Epithelial cell of esophagus (primary cell): ENCODE data around the gene EPSTI1.

ENCODE experiments used
- DNase-seq: peaks from one replicate; pipeline ENCODE4 v3.0.0; 2010; ENCODE audit warnings: low read depth
- H3K4me3 ChIP-seq: 2 replicates; pipeline ENCODE4 v1.5.1; 2011; ENCODE audit warnings: mild to moderate bottlenecking, low read length, control low read depth
- CTCF ChIP-seq: IDR thresholded peaks from 2 replicates; pipeline ENCODE4 v1.5.1; 2011; ENCODE audit warnings: low read depth, mild to moderate bottlenecking, low read length, control low read depth, inconsistent platforms; ENCODE audit not compliant: insufficient read depth; ENCODE audit errors: missing control alignments

The EPSTI1 gene

GRCh38 chr13:42964761-42965161, 27.3 kb downstream of the EPSTI1 start:
- TF ChIP-seq CTCF: no peak
- no peak overlapping the region for H3K4me3 ChIP-seq
- no peak for DNase-seq

DNA sequence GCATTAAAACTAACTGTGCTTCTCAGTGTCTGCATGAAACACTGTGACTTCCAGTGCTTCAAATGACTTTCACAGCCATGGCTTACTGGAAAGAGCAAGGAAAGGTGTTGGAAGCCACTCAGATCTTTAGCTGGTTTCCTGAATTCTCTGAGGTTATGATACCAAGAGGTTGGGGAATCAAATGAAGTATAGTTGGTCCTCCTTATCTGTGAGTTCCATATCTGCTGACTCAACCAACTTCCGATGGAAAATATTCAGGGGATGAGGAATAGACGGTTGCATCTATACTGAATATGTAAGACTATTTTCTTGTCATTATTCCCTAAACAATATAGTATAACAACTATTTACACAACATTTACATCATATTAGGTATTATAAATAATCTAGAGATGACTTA, 32.4 kb downstream of the EPSTI1 start:
- TF ChIP-seq CTCF: no peak
- no peak overlapping the region for H3K4me3 ChIP-seq
- DNase-seq: no peak

GRCh38 chr13:42957881-42958280, 34.2 kb downstream of the EPSTI1 start:
- H3K4me3 ChIP-seq: no peak overlapping the region
- TF ChIP-seq CTCF: no peak
- no peak for DNase-seq

GRCh38 chr13:42950181-42950580, 41.9 kb downstream of the EPSTI1 start:
- no peak for DNase-seq
- TF ChIP-seq CTCF: no peak
- H3K4me3 ChIP-seq: no peak overlapping the region

DNA sequence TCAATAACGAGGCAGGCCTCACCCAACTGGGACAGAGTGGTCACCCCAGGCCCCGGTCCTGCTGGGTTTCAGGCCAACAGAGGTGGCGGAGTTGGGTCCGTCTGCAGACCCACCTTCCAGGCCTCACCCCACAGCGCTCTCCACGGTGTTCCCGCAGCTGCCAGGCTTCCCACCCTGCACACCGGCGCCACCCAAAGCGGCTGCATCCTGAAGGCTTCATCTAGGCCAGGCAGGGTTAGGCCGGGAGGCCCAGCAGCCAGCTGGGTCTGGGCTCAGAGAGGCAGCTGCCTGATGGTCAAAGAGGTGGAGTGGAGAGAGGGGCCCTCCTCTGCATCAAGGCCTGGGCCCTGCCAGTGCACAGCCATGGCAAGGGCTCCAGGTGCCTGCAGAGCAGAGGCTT, 44.1 kb downstream of the EPSTI1 start:
- no peak for TF ChIP-seq CTCF
- DNase-seq: no peak
- H3K4me3 ChIP-seq: no peak overlapping the region

DNA sequence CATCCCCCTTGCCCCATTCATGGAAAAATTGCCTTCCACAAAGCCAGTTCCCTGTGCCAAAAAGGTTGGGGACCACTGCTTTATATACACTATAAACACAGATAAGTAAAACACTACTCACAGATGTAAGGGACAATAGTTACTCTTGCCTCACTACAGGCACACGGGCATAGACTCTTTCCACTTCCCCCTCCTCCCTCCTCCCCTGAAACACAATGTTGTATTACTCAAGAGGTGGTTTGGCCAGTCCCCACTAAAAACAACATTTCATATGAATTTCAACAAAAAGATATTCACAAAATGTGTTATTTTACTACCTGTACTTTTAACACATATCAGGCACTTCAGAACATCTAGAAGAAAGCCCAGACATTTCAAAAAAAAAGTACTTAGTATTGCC, 45.1 kb downstream of the EPSTI1 start:
- TF ChIP-seq CTCF: no peak
- H3K4me3 ChIP-seq: no peak overlapping the region
- no peak for DNase-seq

DNA sequence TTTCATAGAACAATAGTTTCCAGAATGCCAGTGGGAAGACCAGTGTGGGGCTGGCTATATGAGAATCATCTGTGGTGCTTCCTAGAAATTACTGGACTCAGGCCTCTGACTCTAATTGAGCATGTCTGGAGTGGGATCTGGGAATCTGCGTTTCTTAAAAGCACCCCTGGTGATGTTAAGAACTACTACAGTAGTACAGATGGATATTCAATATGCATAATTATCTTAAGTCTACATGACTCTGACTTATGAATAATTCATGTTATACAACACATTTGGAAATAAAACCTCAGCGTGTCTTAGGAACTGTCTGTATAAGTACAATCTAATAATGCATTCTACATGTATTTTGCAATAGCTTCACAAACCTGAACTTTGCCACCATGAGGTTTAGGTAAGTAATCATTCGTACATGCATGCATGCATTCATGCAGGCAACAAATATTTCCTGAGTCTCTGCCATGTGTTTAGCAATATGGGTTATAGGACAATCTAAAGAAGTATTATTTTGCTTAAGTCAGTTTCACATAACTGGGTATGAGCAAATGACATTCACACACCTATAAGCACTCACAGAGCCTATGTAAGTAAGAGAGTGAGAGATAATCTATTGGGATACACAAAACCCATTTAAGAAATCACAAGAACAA, 62.0 kb downstream of the EPSTI1 start:
- no peak for DNase-seq
- no peak for TF ChIP-seq CTCF
- no peak overlapping the region for H3K4me3 ChIP-seq
